HG03565 (cell line): ENCODE measurements around the gene DAO.

Experiments
- ATAC-seq: cut with Tn5 transposase; IDR thresholded peaks from one replicate; pipeline ENCODE4 v1.9.1; 2021; ENCODE audit warnings: mild to moderate bottlenecking, moderate library complexity; ENCODE audit not compliant: unreplicated experiment

Gene DAO

GRCh38 chr12:108875280-108875679 lies 4.6 kb upstream of the DAO start:
- no peak for ATAC-seq

DNA sequence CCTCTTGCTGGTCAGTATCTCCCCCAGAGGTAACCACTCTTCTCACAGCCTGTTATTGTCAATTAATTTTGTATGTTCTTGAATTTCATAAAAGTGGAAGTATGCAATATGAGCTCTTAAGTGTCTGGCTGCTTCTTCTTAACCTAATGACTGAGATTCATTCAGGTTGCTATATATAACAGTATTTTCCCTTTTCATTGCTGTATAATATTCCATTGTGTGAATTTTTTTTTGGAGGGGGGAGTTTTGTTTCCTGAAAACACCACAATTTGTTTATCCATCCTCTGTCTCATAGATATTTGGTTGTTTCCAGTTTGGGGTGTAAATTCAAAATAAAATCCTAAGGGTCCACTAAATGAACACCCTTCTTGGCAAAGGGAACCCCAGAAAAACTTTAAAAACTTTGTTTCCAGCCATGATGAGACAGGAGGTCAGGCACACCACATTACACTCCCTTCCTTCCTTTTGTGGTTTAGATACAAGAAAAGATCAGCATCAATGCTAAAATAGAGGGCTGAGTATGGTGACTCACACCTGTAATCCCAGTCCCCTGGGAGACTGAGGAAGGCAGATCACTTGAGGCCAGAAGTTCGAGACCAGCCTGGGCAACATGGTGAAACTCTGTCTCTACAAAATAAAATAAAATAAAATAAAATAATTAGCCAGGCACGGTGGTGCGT lies 4.1 kb upstream of the DAO start:
- no peak for ATAC-seq

- no peak for ATAC-seq
These were observed 3.3 kb upstream of the DAO start for GRCh38 chr12:108876550-108876949.

DNA sequence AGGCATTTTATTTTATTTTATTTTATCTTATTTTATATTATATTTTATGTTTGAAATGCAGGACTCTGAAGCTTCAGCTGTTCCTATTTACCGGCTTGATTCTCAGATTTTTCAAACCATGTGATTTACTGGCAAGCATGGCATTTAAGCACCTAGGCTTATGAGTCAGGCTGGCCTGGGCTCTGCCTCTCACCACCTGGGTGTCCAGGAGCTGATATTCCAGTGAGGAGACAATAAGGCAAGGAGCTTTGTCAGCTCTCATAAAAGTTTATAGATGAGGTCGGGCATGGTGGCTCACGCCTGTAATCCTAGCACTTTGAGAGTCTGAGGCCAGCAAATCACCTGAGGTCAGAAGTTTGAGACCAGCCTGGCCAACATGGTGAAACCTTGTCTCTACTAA lies 2.1 kb downstream of the DAO start:
- no peak for ATAC-seq

DNA sequence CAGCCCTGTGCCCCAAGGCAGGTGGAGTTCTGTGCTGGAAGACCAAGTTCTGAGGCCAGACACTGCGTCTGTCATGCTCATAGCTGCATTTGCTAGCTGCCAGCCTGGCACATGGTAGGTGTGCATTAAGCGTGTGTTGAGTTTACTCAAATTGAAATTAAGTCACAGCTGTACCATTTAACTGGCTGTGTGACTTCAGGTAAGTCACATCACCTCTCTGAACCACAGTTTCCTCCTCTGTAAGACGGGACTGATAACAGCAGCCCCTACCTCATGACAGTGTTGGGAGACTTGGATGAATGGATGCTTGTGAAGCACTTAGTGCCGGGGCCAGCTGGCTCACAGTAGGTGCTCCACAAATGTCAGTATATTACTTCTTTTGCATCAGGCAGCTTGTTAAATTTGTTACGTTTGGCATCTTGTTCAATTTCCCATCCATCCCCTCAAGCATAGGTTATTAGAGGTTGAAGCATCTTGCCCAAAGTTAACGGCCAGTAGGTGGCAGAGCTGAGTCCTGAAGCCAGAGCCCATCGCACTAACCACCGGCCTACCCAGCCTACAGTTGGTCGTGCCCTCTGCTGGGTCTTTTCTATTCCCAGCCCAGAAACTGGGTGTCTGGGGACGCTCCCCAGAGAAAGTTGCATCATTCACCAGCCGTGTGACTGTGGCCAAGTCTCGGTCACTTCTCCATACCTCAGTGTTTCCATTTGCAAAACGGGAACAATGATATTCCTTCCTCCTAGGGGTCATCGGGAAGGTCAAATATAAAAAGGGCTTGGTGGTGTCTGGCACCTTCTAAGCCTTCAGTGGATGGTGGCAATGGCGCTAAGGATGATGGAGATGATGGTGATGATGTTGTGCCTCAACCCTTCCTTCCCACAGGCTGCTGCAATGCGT lies 4.5 kb downstream of the DAO start:
- no peak for ATAC-seq

DNA sequence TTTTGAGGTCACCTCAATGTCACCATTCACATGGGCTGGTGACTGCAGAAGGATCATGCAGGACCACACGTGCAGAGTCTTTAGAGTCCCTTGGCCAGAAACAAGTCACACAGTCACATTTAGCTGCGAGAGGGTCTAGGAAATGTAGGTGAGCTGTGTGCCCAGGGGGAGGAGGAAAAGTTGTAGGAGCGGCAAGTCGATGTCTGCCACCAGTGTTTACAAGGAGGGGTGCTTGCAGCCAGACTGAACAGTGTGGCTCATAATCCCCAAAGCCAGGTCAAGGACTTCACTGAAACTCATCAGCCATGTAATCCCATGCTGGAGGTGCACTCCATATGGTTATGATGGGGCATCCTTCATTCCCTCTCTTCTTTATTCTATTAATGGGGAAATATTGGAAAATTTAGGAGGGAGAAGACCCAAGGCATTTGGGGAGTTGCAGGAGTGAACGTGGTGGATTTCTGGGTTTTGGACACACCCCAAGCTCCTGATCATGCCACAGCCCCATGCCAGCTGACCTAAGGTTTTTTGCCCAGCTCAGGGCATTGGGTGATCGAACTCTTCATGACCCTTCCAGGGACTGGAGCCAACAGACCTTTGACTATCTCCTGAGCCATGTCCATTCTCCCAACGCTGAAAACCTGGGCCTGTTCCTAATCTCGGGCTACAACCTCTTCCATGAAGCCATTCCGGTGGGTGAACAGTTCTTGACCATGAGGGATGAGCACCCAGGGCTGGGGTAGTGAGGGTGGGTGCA lies 7.2 kb downstream of the DAO start:
- ATAC-seq, result no peak

DNA sequence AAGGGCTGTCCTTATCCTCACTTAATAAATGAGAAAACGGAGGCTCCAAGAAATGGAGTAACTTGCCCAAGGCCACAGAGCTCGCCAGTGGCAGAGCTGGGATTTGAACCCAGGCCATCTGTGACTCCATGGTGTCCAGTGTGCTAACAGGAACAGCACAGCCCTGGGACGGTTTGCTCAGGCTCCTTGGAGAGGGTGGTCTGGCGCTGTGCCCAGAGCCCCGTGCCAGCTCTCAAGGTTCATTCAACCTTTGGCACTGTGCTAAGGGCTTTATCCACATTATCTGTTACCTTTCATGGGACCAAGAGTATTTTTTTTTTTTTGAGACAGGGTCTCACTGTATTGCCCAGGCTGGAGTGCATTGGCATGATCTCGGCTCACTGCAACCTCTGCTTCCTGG lies 8.1 kb downstream of the DAO start:
- no peak for ATAC-seq

- ATAC-seq, result no peak
These were observed 10.3 kb downstream of the DAO start for GRCh38 chr12:108890208-108890607.

DNA sequence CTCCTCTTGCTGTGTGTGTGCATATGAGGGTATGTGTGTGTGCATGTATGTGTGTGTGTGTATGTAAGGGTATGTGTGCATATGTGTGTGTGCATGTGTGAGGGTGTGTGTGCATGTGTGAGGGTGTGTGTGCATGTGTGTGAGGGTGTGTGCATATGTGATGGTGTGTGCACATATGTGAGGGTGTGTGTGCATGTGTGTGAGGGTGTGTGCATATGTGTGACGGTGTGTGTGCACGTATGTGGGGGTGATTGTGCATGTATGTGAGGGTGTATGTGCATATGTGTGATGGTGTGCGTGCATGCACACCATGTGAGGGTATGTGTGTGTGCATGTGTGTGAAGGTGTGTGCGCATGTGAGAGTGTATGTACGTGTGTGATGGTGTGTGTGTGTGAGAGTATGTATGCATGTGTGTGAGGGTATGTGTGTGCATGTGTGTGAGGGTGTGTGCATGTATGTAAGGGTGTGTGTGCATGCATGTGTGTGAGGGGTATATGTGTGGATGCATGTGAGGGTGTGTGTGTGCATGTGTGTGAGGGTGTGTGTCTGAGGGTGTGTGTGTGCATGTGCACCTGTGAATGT lies 15.4 kb downstream of the DAO start:
- ATAC-seq, result no peak

DNA sequence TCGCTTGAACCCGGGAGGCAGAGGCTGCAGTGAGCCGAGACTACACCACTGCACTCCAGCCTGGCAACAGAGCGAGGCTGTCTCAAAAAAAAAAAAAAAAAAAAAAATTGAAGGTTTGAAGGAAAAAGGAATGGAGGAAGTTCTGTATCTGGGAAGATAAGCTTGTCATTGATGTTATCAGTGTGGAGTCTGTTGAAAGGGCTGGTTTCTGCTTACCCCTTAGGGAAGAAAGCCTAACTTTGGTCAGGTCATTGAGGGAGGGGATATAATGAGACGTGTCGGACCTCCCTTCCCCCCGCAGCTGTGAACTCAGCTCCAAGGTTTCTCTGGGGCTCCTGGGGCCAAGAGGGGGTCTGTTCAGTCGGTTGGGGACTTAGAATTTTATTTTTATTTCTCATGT lies 16.4 kb downstream of the DAO start:
- no peak for ATAC-seq

DNA sequence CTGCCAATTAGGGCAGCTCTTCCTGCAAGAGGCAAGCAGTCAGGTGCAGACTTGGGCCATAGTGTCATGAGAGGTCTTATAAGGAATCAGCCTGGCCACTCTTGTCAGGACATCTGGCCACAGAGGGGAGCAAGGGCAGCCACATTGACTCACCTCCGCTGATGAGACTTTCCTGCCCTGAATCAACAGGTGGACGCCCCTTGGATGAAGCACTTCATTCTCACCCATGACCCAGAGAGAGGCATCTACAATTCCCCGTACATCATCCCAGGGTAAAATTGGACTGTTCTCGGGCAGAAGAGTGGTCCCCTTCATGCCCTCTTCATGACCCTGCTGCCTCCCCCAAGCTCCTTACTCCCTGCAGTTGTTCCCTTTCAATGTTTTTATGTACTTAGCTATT lies 16.9 kb downstream of the DAO start:
- no peak for ATAC-seq

GRCh38 chr12:108899145-108899544 lies 19.3 kb downstream of the DAO start:
- no peak for ATAC-seq

DNA sequence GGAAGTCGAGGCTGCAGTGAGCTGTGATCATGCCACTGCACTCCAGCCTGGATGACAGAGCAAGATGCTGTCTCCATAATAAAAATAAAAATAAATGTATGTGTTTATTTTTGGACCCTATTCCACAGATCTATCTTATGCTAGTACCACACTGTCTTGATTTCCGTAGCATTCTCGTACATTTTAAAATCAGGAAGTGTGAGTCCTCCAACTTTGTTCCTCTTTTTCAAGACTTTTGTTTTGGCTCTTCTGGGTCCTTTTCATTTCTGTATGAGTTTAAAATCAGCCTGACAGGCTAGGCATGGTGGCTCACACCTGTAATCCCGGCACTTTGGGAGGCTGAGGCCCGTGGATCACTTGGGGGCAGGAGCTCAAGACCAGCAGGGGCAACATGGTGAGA lies 25.8 kb downstream of the DAO start:
- ATAC-seq, result no peak

DNA sequence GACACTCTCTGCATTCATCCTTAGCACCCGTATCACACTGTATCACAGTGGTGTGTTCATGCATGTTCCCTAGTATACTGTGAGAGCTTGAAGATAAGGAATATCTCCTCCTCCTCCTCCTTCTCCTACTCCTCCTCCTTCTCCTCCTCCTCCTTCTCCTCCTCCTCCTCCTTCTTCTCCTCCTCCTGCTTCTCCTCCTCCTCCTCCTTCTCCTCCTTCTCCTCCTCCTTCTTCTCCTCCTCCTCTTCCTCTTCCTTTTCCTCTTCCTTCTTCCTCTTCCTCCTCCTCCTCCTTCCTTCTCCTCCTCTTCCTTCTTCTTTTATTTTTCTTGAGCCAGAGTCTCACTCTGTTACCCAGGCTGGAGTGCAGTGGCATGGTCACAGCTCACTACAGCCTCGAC lies 27.1 kb downstream of the DAO start:
- no peak for ATAC-seq

DNA sequence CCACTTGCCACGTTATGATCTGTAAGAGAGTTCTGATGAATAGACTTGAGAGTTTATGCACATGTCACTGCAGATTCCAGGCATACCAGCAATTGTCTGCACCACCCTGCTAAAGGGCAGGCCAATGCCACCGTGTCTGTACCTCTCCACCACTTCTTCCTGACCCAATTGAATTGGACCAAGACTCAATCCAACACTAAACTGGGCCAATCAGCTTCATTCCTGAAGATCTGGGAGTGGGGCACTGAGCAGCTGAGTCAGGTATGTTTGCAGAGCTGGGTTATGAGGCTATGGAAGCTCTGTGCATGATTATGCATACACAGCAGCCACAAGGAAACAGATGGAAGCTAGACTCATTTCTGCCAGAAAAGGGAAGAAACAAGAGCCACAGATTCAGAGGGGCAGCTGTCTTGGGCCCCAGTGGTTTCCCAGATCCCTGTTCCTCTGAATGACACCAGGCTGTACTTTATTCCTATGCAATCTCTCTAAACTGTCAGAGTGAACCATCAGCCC lies 28.0 kb downstream of the DAO start:
- no peak for ATAC-seq

GRCh38 chr12:108910336-108910735 lies 30.4 kb downstream of the DAO start:
- ATAC-seq, result no peak

- no peak for ATAC-seq
These were observed 32.0 kb downstream of the DAO start for GRCh38 chr12:108911915-108912314.

GRCh38 chr12:108912361-108912760 lies 32.5 kb downstream of the DAO start:
- ATAC-seq, result no peak

- no peak for ATAC-seq
These were observed 34.2 kb downstream of the DAO start for GRCh38 chr12:108914121-108914531.

DNA sequence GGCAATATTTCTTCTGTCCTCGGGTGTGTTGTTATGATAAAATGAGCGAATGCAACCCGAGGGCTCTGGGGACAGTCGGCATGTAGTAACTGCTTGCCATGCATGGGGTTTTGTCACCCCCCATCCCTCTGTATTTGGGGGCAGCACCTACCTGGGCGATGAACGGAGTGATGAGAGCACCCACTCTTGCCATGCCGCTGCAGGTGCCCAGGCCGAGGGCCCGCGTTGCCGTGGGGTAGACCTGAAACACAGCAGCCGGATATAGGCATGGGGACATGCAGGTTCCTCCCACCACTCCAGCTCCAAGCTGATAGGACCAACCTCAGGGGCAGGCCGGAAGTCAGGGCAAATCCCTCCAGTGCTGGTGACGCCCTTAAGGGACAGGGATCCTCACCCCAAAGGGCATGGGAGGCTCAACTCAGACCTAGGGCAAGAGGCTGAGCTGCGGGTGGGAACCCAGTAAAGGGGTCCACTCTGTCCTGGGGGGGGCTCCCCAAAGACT lies 35.8 kb downstream of the DAO start:
- ATAC-seq, result no peak

DNA sequence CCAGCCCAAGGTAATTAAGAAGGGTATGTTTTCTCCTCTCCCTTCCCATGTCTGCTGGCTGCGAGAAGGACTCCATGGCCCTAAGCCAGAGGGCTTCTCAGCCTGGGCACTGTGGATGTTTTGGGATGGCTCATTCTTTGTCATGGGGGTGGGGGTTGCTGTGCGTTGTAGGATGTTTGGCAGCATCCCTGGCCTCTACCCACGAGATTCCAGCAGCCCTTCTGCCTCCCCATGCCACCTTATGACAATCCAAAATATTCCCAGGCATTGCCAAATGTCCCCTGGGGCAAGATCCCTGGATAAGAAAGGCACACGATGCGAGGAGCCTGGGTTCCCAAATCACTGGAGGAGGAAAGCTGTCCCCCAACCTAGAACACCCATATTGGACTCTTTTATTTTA lies 36.4 kb downstream of the DAO start:
- no peak for ATAC-seq
